ENCODE data around the gene CCDC97. TPM values are rescaled to one million over a fixed set of nuclear protein-coding genes. Genes with fewer than 3 reads are reported as not detected.

Gene CCDC97
- total RNA-seq, 1 experiment from 2014 or later, result 23.0 TPM

DNA sequence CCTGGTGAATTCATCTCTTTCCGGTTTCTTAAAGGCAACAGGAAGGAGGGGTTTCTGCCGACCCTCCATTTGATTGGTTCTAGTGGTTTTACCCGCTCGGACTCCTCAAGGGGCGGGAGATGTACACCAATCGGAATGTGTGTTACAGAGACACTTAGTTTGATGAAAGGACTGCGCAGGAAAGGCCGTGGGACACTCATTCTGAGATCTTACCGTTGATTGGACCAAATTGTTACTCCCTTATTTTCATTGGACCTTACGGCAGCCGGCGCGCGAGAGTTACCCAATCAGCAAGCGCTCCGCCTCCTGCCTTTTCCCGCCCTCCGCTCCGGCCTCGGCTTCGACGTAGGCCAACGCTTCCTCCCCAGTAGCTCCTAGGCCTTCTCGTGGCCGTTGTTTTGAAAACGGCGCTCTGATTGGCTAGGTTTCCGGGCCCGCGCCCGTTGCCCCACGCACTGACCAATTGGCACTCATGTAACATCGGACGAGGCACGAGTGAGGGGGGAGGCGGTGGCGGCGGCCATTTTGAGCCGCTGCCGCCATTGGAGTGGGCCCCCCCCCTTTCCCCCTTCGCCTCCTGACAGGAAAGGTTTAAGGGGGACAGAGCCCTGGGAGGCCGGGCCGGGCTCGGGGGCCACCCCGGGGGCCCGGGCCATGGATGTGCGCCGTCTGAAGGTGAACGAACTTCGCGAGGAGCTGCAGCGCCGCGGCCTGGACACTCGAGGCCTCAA is 46.0 kb upstream of the CCDC97 start, which contains the start of gene HNRNPUL1:
TSS of gene HNRNPUL1 (plus strand) at position 523 of the 731 bp plus-strand sequence. CDS start at position 655, 132 bp downstream.
- peak; percentile 71 for ATAC-seq
- H3K27me3 ChIP-seq (ENCODE audit: insufficient read depth, low read length), result no peaks in the 10 kb centered on the region
- H3K9me2 ChIP-seq (ENCODE audit: insufficient read depth), result no peaks in the 10 kb centered on the region
- intact Hi-C loops (cut with micrococcal nuclease), result loop anchor here (5.0 kb wide), 3 partner anchors 37 to 602 kb away; no protein-coding TSS in a partner anchor
- BruUV-seq (replicated peaks), result no TSS peak
- ChIA-PET RAD21 (ENCODE audit: low non-redundant PET in 1 of 2, low total read pairs in 2 of 2, uncharacterized antibody in 2 of 2, unreplicated experiment in 2 of 2) (interaction anchor here (0.6 to 2.7 kb wide), 4 partner anchors 38 to 264 kb away, joined by 3 to 22 read pairs (median 5); no protein-coding TSS in a partner anchor), POLR2A (interaction anchor here (0.6 to 3.1 kb wide), 9 partner anchors 14 to 176 kb away, joined by 3 to 22 read pairs (median 5); partner anchors contain the start of genes AXL, CYP2S1 and DMAC2), CTCF (interaction anchor here (0.6 to 4.9 kb wide), 9 partner anchors 12 to 306 kb away, joined by 3 to 70 read pairs (median 4); no protein-coding TSS in a partner anchor)
- peaks cover 3 to 21% of the 10 kb centered on the region in 2 experiments; a peak in 3 of 4 replicates for H3K4me1 ChIP-seq (ENCODE audit: control insufficient read depth in 1 of 2, insufficient read depth in 2 of 2, low read length in 2 of 2)
- H4K20me1 ChIP-seq (ENCODE audit: insufficient read depth), result no peaks in the 10 kb centered on the region
- H3K27ac ChIP-seq (ENCODE audit: low read depth, low read length), result peak within 1 kb of the TSS; percentile 100
- DNase-seq (ENCODE audit: low read depth, low spot score), result peak; percentile 100
- no peak within 1 kb of the TSS for H2AFZ ChIP-seq (ENCODE audit: low read depth, low read length, poor library complexity, severe bottlenecking)
- no peaks in the 10 kb centered on the region for H3K9me3 ChIP-seq (ENCODE audit: control insufficient read depth in 1 of 2, insufficient read depth in 1 of 2, low read depth in 1 of 2, low read length in 2 of 2)
- H3K36me3 ChIP-seq (ENCODE audit: control insufficient read depth in 1 of 2, insufficient read depth in 2 of 2, low read length in 2 of 2), result peaks cover 15 to 28% of the 10 kb centered on the region in 2 experiments; a peak in 3 of 4 replicates
- H3K4me3 ChIP-seq (replicated peaks in 1 of 2; ENCODE audit: low read depth in 1 of 2, low read length in 2 of 2), result peak within 1 kb of the TSS; percentile 92 to 94
- peak; percentile 99 for TF ChIP-seq ZFX (IDR thresholded peaks at IDR 0.05)
- TF ChIP-seq, protein P1, sequence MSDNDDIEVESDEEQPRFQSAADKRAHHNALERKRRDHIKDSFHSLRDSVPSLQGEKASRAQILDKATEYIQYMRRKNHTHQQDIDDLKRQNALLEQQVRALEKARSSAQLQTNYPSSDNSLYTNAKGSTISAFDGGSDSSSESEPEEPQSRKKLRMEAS (IDR thresholded peaks at IDR 0.05), result peak; percentile 96
- TF ChIP-seq ELF1 (IDR thresholded peaks at IDR 0.05; ENCODE audit: borderline replicate concordance, low read depth), result peak; percentile 65; the same call in 1 of the 2 replicates
- TF ChIP-seq SP1 (IDR thresholded peaks at IDR 0.05; ENCODE audit: low read depth), result peak; percentile 99
- no peak for TF ChIP-seq SRF (IDR thresholded peaks at IDR 0.05; ENCODE audit: low read depth)
- no peak; the same call in 1 of the 2 replicates for TF ChIP-seq POLR2AphosphoS5 (IDR thresholded peaks at IDR 0.05; ENCODE audit: low read depth, low read length)
- peak; percentile 98 for TF ChIP-seq YY1 (IDR thresholded peaks at IDR 0.05; ENCODE audit: extremely low read depth, insufficient replicate concordance, low read depth, low read length)
- TF ChIP-seq RAD21 (IDR thresholded peaks at IDR 0.05; ENCODE audit: low read depth), result no peak
- TF ChIP-seq FOSL1 (IDR thresholded peaks at IDR 0.05; ENCODE audit: low read depth), result no peak
- TF ChIP-seq, protein P2, sequence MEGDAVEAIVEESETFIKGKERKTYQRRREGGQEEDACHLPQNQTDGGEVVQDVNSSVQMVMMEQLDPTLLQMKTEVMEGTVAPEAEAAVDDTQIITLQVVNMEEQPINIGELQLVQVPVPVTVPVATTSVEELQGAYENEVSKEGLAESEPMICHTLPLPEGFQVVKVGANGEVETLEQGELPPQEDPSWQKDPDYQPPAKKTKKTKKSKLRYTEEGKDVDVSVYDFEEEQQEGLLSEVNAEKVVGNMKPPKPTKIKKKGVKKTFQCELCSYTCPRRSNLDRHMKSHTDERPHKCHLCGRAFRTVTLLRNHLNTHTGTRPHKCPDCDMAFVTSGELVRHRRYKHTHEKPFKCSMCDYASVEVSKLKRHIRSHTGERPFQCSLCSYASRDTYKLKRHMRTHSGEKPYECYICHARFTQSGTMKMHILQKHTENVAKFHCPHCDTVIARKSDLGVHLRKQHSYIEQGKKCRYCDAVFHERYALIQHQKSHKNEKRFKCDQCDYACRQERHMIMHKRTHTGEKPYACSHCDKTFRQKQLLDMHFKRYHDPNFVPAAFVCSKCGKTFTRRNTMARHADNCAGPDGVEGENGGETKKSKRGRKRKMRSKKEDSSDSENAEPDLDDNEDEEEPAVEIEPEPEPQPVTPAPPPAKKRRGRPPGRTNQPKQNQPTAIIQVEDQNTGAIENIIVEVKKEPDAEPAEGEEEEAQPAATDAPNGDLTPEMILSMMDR (IDR thresholded peaks at IDR 0.05 in 2 of 3, conservative IDR thresholded peaks at IDR 0.05 in 1 of 3; ENCODE audit: borderline replicate concordance in 1 of 3, insufficient read depth in 1 of 3, low read depth in 2 of 3, low read length in 2 of 3), result peak in 2 of 3 experiments; percentile 8 to 22; a peak in 2 of 6 replicates
- TF ChIP-seq EGR1 (IDR thresholded peaks at IDR 0.05; ENCODE audit: low read depth), result peak; percentile 76
- TF ChIP-seq EZH2 (IDR thresholded peaks at IDR 0.05), result no peak
- TF ChIP-seq TCF7L2 (IDR thresholded peaks at IDR 0.05; ENCODE audit: borderline replicate concordance, extremely low read depth, insufficient read depth, insufficient read length), result peak; percentile 100
- TF ChIP-seq CEBPB (IDR thresholded peaks at IDR 0.05; ENCODE audit: low read depth), result no peak
- peak within 1 kb of the TSS; percentile 100 for H3K9ac ChIP-seq (ENCODE audit: low read length)
- peaks cover 49% of the 10 kb centered on the region for H3K79me2 ChIP-seq (ENCODE audit: insufficient read depth, low read length)
- H3K4me2 ChIP-seq (ENCODE audit: low read length), result peak within 1 kb of the TSS; percentile 95

All from HCT116 (cell line).